GM19238 (cell line): ENCODE data around the gene MINDY4.

Source experiments
- DNase-seq: peaks from one replicate; pipeline ENCODE4 v3.0.0; 2011; ENCODE audit warnings: low spot score; ENCODE audit not compliant: insufficient read length

Gene MINDY4

DNA sequence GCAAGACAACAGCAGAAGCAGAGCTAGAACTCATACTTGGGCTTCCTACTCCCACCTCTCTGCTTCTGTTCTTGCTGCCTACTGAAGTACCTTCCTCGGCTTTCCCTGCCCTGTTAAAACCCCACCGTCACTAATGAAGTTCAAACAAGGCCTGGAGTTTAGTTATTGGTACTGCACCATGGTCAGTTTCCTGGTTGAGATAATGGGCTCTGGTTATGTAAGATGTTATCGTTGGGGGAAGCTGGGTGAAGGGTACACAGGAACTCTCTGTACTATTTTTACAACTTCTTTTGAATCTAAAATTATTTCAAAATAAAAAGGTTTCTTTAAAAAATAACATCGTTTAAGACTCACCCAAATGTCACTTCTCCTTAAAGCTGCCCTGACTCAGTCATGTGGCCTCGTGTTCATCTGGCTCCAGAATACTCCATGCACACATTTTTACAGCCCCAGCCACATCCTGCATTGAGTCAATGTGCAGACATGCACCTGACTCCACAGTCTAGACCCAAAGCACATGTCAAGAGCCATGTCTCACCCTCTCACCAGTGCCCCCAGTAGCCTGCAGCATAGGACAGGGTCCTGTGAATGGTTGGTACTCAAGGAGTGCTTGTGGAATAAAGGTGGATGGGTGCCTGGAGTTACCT is 103.6 kb downstream of the MINDY4 start:
- no peak for DNase-seq

- no peak for DNase-seq
Measured at GRCh38 chr7:30877015-30877769, 106.0 kb downstream of the MINDY4 start.

GRCh38 chr7:30877993-30878392 is 106.8 kb downstream of the MINDY4 start:
- DNase-seq = no peak

GRCh38 chr7:30879139-30880124 is 108.2 kb downstream of the MINDY4 start:
- DNase-seq = no peak

DNA sequence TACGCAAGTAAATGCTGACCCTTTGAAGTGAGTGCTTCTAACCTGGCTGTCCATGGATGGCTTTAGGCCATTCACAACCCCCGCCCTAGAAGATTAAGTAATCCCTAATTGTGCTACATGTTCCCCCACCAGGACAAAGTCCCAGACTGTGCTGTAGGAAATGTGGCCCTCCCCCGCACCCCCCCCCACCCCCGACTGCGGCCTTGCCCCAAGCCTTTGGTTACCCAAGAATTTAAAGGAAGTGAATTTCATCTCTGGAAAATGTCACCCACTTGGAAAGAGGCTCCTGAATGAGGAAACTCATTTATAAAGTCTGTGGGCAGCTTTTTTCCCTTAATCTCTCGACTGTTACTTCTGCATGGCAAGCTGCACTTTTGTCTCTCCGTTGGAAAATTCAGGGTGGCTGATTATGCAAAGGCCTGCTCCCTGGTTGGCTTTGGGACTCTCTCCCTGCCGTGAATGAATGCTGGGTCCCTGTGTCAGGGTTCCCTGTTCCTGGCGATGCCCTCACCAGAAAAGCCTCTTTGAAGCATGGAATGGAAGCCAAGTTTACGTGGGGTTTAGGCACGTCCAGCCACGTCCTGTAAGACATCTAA is 109.0 kb downstream of the MINDY4 start:
- DNase-seq = no peak

- DNase-seq = no peak
Measured at GRCh38 chr7:30880941-30881340, 109.7 kb downstream of the MINDY4 start.

- DNase-seq = no peak
Measured at GRCh38 chr7:30881448-30881847, 110.2 kb downstream of the MINDY4 start.

DNA sequence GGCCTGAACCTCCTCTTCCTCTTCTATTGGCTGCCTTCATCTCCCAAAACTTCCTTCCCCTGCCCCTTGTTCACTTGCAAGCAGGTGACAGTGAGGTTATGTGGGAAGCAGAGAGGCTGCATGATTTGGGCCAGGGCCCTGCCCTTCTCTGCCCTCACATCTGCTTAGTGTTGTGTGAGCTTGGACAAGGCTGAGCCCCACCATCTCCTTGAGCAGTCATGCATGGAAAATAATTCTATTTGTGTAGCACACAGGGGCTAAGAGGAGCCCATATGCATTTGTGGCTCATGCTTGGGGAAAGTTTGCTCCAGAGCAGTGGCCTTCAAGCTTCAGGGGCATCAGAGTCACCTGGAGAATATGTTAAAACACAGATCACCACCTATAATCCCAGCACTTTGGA is 113.7 kb downstream of the MINDY4 start:
- no peak for DNase-seq

- DNase-seq = no peak
Measured at GRCh38 chr7:30886608-30887011, 115.4 kb downstream of the MINDY4 start.

DNA sequence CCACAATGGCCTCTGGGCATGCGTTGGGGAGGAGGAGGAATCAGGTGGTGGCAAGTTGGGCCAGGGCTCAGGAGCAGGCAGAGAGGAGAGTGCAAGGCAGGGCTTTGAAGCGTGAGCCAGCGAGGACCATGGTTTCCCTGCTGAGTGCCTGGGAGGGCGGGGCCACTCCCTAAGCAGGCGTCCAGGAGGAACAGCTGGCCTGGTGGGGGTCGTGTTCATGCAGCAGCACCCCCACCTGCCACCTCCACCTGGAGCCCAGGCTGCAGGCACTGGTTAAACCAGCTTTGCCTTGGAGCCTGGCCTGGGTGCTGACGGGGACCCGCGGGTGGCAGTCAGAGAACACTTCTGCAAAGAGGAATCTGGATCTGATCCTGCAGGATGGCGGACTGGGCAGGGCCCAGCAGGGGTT is 116.3 kb downstream of the MINDY4 start:
- no peak for DNase-seq

DNA sequence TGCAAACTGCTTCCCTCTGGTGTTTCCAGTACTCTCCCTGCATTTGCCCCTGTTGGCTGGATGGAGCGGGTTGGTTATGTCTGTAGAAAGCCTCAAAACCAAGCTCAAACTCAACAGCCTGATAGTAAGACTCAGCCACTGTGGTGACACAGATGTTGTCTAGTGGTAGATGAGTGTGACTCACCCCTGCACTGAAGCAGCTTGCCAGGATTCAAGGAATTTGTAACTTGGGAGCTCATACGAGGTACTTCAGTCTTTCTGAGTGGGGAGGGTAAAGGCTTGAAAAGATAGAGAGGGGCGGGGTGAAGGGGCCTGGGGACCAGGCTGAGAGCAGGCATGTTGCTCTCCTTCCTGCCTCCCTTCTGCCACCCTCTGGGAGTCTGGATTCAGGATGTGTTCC is 117.5 kb downstream of the MINDY4 start:
- DNase-seq = no peak

- no peak for DNase-seq
Measured at GRCh38 chr7:30890226-30890625, 119.0 kb downstream of the MINDY4 start.

- DNase-seq = no peak
Measured at GRCh38 chr7:30893357-30893756, 122.1 kb downstream of the MINDY4 start.

DNA sequence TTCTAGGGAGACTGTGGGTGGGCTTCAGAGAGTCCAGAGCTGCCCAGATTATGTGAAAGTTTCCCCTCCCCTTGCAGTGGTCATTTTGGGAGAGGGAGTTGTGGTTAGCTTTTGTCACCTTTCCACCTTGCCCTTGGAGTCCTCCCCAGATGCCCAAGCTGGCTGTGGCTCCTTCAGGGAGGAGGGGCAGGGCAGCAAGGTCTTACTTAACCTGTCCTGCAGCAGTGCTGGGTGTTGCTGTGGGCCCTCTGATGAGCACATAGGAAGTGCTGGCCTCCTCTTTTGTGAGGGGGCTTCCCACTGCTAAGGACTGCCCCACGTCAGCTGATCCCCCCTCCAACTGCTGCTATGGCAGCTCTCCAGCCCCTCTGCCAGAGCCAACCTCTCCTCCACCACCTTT is 122.8 kb downstream of the MINDY4 start:
- DNase-seq = no peak

DNA sequence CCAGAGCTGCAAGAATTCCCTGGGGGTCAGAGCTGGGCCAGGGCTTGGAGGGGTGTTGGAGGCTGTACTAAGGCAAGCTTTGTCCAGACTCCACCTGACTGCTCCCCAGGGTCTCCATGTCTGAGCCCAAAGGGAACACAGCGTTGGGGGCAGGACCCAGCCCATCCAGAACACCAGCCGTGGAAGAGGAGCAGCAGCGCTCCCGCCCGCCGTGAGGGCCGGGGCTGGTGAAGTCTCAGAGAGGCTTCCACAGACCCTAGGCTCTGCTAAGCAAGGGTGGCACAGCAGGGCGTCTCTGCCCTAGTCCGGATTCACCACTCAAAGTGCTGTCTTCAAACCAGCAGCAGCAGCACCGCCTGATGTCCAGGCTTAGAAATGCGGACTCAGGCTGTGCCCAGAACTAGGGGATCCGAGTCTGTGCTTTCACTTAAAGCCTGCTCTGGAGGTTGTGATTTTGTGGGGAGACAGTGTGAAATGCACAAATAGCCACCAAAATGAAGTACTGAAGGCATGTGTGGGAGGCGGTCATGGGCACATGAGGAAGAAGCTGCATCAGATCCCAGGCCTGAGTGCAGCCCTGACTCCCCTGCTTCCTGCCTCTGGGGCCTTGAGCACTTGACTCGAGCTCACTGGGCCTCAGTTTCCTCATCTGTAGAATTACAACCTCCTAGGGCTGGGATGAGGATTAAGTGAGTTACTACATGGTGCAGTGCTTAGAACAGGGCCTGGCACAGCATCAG is 123.8 kb downstream of the MINDY4 start:
- no peak for DNase-seq

DNA sequence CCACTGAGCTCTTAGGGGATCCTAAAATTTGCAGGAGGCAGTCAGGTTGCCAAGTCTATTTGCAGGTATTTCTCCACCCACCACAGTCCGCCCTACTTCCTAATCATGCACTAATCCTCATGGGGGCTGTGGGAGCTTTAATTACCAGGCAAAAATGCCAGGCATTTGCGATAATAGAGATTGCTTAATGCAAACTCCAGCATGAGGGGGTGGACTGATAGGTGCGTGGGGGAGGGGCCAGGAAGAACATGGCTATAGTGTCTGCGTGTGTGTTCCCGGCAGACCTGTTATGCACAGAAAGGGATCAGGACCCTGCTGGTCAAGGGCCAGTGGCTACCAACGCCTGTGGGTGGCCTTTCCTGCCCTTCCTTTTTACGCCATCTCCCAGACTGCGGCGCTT is 124.8 kb downstream of the MINDY4 start:
- DNase-seq = no peak

DNA sequence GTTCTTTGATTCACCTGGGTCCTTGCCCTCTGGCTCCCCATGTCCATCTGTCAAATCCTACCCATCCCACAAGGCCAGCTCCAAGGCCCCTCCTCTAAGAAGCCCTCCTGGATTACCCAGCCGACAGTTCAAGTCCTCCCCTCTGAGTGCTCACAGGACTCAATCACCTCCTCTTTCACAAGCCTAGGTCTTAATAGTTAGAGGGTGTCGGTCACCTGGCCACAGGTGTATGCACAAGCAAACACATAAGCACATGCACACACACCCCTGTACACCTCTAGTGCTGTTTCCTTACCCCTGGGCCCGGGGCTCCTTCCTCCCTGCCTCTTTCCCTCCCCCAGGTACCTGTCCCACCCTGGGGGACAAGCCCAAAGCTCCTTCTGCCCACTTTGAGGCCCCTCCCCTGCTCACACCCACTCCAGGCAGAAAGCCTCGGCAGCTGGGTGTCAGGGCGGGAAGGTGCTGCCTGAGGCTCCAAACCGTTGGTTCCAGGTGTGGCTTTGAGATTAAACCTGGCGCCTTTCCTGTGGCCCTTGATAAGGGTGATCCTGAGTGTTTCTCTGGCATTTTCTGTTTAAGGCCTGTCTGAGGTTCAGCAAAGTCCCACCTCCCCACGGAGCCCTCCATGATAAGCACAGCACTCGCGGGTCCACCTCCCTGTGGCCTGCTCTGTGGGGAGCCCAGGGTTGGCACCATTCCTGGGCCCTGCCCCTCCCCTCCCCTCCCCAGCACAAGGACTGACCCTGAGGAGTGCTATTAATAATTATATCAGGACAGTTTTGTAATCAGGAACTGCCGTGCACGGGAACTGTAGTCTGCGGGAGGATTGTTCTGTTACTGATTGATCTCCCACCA is 125.8 kb downstream of the MINDY4 start:
- no peak for DNase-seq

DNA sequence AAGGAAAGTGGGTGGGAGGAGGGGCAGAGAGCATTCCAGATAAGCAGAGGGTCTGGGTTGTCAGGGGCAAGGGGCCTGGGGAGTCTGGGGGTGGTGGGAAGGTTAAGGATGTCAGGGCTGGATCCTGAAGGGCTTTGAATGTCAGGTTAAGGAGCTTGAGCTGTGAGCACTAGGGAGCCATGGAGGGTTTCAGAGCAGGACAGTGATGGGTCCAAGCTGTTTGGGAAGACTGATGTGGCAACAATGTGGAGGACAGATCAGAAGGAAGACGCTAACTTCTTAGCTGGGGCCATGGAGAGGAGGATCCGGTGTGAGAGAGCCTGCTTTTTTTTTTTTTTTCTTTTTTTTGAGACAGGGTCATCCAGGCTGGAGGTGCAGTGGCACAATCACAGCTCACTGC is 126.6 kb downstream of the MINDY4 start:
- DNase-seq = no peak

DNA sequence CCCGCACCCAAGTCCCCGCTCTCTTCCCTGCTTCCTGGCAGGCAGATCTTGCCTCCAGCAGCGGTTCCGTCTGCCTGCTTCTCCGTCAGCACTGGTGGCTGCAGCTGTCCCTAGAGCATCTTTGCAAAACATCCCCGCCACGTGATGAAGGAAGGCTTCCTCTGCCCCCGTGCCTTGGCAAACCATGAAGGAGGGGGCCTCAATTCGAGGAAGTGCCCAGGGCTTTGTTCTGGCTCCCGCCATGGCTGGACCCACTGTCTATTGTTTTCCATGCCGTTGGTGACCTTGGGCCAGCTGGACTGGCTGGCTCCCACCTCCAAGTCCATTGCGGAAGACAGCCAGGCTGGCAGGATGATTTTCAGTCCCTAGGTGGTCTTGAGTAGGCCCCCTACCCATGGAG is 127.2 kb downstream of the MINDY4 start:
- no peak for DNase-seq

DNA sequence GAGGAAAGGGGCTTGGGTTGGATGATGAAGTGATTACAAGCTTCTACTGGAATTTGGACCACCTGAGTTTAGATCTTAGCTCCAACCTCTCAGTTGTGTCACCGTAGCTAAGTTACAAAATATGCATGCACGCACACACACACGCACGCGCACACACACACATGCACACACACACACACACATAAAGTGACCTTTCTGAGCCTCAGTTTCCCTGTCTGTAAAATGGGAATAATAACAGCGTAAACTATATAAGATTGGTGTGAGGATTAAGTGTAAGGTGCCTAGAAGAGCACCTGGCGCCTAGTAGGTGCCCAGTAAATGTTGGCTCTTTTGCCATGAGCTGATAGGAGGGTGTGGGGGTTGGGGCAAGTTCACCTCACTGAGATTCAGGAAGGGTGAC is 127.8 kb downstream of the MINDY4 start:
- no peak for DNase-seq
